Muscle of leg (tissue), 11 donors: ENCODE data around the gene EML2. TPM values are rescaled to one million over a fixed set of nuclear protein-coding genes. Genes with fewer than 3 reads are reported as not detected.
A peak's percentile ranks its signal among the peaks of the same experiment; 100 is the strongest.
"Not testable (repeated sequence)": the region's sequence is repeated elsewhere in the genome, so short reads cannot be mapped to it uniquely, and the experiment has no call there.

ENCODE experiments used
- DNase-seq: peaks from one replicate; pipeline ENCODE4 v3.0.0; 2013
- H3K27ac ChIP-seq: one replicate; pipeline ENCODE4 v1.5.1; 2013; ENCODE audit warnings: mild to moderate bottlenecking, low read length, control low read depth
- H3K27me3 ChIP-seq: one replicate; pipeline ENCODE4 v1.6.1; 2013; ENCODE audit warnings: low read length; ENCODE audit not compliant: control insufficient read depth, insufficient read depth
- H3K36me3 ChIP-seq: one replicate; pipeline ENCODE4 v1.6.1; 2013; ENCODE audit warnings: low read length; ENCODE audit not compliant: control insufficient read depth, insufficient read depth
- H3K4me1 ChIP-seq: one replicate; pipeline ENCODE4 v1.6.1; 2013; ENCODE audit warnings: low read length; ENCODE audit not compliant: control insufficient read depth, insufficient read depth
- H3K4me3 ChIP-seq: one replicate; pipeline ENCODE4 v1.5.1; 2013; ENCODE audit warnings: low read length, control low read depth
- H3K9me3 ChIP-seq: replicated peaks from 2 replicates; pipeline ENCODE4 v1.6.1; 2013; ENCODE audit warnings: low read depth, low read length; ENCODE audit not compliant: control insufficient read depth
- WGBS: methylation state at CpG from one replicate; pipeline ENCODE4 v1.1.5; 2013; ENCODE audit warnings: missing lambda C conversion rate; ENCODE audit not compliant: insufficient coverage; 5-methylcytosine and 5-hydroxymethylcytosine counted together
- polyA plus RNA-seq, 8 donors: library from polyadenylated mRNA; unstranded; fragments of 120-200 nt; gene quantifications; one replicate each; pipeline versions ENCODE4 v1.2.1 to v1.2.3, GENCODE V29; 2013; ENCODE audit warnings: inconsistent platforms in 1 of 8, low replicate concordance in 1 of 8; ENCODE audit not compliant: insufficient read length in 8 of 8, insufficient read depth in 1 of 8
- total RNA-seq: library from RNA; stranded (reverse); fragments of 120-200 nt; gene quantifications from one replicate; pipeline ENCODE4 v1.2.4, GENCODE V29; 2013

The EML2 gene
- total and polyA plus RNA-seq, 9 donors, result 7.9 to 13.2 (median 11.0) TPM

GRCh38 chr19:45621389-45621788, 17.8 kb downstream of the EML2 start:
- no peak for DNase-seq
- no peaks in the 10 kb centered on the region for H3K27me3 ChIP-seq
- H3K36me3 ChIP-seq, result peaks cover 33% of the 10 kb centered on the region
- peaks cover under 1% of the 10 kb centered on the region for H3K4me1 ChIP-seq
- WGBS, result 90% methylated on average over 15 of the region's 17 CpGs
- H3K27ac ChIP-seq, result no peak overlapping the region
- no peak overlapping the region for H3K4me3 ChIP-seq
- H3K9me3 ChIP-seq, result no peaks in the 10 kb centered on the region

GRCh38 chr19:45616704-45617017, 22.5 kb downstream of the EML2 start:
- peaks cover 49% of the 10 kb centered on the region for H3K36me3 ChIP-seq

GRCh38 chr19:45615795-45616703, 23.1 kb downstream of the EML2 start:
- WGBS, result 20% methylated on average over 26 of the region's 37 CpGs
- Histone ChIP-seq H3K27ac (peak overlapping the region; percentile 85), H3K27me3 (no peaks in the 10 kb centered on the region), H3K4me1 (peaks cover 7% of the 10 kb centered on the region), H3K4me3 (peak overlapping the region; percentile 36), H3K9me3 (no peaks in the 10 kb centered on the region), H3K36me3 (peaks cover 44% of the 10 kb centered on the region)
- peak; percentile 89 for DNase-seq

More at GRCh38 chr19:45616704-45617017, 22.5 kb downstream of the EML2 start:
- Histone ChIP-seq H3K4me1 (peaks cover 7% of the 10 kb centered on the region), H3K27me3 (no peaks in the 10 kb centered on the region), H3K9me3 (no peaks in the 10 kb centered on the region), H3K27ac (peak overlapping the region; percentile 79), H3K4me3 (peak overlapping the region; percentile 36)
- no peak for DNase-seq
- 70% methylated on average over 9 of the region's 10 CpGs for WGBS

- not testable (repeated sequence) for H3K27me3 ChIP-seq, H3K4me3 ChIP-seq, H3K4me1 ChIP-seq, DNase-seq, H3K27ac ChIP-seq, H3K9me3 ChIP-seq
- 82% methylated on average over 3 of the region's 9 CpGs for WGBS
- H3K36me3 ChIP-seq, result peaks cover 39% of the 10 kb centered on the region
Measured at GRCh38 chr19:45615056-45615455, 24.1 kb downstream of the EML2 start.

GRCh38 chr19:45613926-45614725, 25.1 kb downstream of the EML2 start:
- peaks cover 7% of the 10 kb centered on the region for H3K4me1 ChIP-seq
- H3K27ac ChIP-seq, result no peak overlapping the region
- H3K9me3 ChIP-seq, result no peaks in the 10 kb centered on the region
- peaks cover 41% of the 10 kb centered on the region for H3K36me3 ChIP-seq
- whole genome bisulfite sequencing, result 71% methylated on average over 5 of the region's 10 CpGs
- H3K27me3 ChIP-seq, result no peaks in the 10 kb centered on the region
- no peak for DNase-seq
- no peak overlapping the region for H3K4me3 ChIP-seq

- H3K27me3 ChIP-seq, result peaks cover 5% of the 10 kb centered on the region
- no peak for DNase-seq
- no peak overlapping the region for H3K4me3 ChIP-seq
- peaks cover 29% of the 10 kb centered on the region for H3K36me3 ChIP-seq
- no peak overlapping the region for H3K27ac ChIP-seq
- WGBS, result 87% methylated on average over 4 of the region's 6 CpGs
- peaks cover 10% of the 10 kb centered on the region for H3K4me1 ChIP-seq
- no peaks in the 10 kb centered on the region for H3K9me3 ChIP-seq
Measured at GRCh38 chr19:45608948-45609347, 30.2 kb downstream of the EML2 start.

GRCh38 chr19:45607071-45608029, 31.8 kb downstream of the EML2 start:
- no peaks in the 10 kb centered on the region for H3K9me3 ChIP-seq
- peaks cover 18% of the 10 kb centered on the region for H3K27me3 ChIP-seq
- WGBS, result 13% methylated on average over 22 of the region's 28 CpGs
- peak; percentile 81 for DNase-seq
- peaks cover 13% of the 10 kb centered on the region for H3K36me3 ChIP-seq
- peak overlapping the region; percentile 21 for H3K4me3 ChIP-seq
- H3K4me1 ChIP-seq, result peaks cover 12% of the 10 kb centered on the region
- H3K27ac ChIP-seq, result peak overlapping the region; percentile 59

- no peak for DNase-seq
- WGBS, result 2% methylated on average over 50 of the region's 52 CpGs
- Histone ChIP-seq H3K27me3 (peaks cover 70% of the 10 kb centered on the region), H3K9me3 (no peaks in the 10 kb centered on the region), H3K27ac (no peak within 1 kb of the TSS), H3K36me3 (no peaks in the 10 kb centered on the region), H3K4me3 (peak within 1 kb of the TSS; percentile 12), H3K4me1 (peaks cover 35% of the 10 kb centered on the region)
Measured at GRCh38 chr19:45601524-45602374, 37.4 kb downstream of the EML2 start, which contains the start of gene GPR4. GPR4 (minus strand) TSS chr19:45602212; CDS start chr19:45591866, 10,346 bp downstream.

- peak overlapping the region; percentile 13 for H3K27ac ChIP-seq
- H3K9me3 ChIP-seq, result no peaks in the 10 kb centered on the region
- peaks cover 34% of the 10 kb centered on the region for H3K4me1 ChIP-seq
- peak overlapping the region; percentile 12 for H3K4me3 ChIP-seq
- H3K27me3 ChIP-seq, result peaks cover 77% of the 10 kb centered on the region
- H3K36me3 ChIP-seq, result no peaks in the 10 kb centered on the region
- WGBS, result no CpG with 5 or more reads among the region's 10 CpGs
- no peak for DNase-seq
Measured at GRCh38 chr19:45601115-45601514, 38.1 kb downstream of the EML2 start.
